ENCODE data around the gene FXYD7.

FXYD7 gene

GRCh38 chr19:35112995-35113688 is 29.9 kb upstream of the FXYD7 start:
- no peak for DNase-seq

GRCh38 chr19:35114353-35115176 is 28.5 kb upstream of the FXYD7 start:
- peak; percentile 6 for DNase-seq

GRCh38 chr19:35115177-35115951 is 27.7 kb upstream of the FXYD7 start, which contains the start of gene FXYD3:
Gene FXYD3 (plus strand): TSS chr19:35115823. CDS start chr19:35119377, 3,554 bp downstream.
- no peak for DNase-seq

GRCh38 chr19:35116072-35116801 is 26.8 kb upstream of the FXYD7 start:
- no peak for DNase-seq

DNA sequence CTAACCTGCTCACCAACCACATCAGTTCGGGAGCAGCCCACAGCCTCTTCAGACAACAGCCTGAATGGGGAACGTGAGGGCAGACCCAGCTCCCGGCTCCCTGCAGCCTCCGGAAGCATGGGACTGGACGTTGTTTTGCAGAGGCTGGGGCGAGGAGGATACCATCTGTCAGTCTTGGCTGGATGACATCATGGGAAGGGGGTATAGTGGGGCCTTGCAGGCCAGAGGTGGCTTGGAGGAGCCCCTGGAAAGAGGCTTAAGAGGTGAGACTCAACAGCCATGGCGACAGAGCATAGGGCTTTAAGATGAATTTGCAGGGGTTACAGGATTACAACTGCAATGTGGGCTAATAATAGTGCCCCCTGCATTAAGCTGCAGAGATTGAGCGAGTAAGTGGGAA is 25.9 kb upstream of the FXYD7 start:
- DNase-seq, result no peak

- no peak for DNase-seq
Observed at GRCh38 chr19:35117799-35118198, 25.3 kb upstream of the FXYD7 start.

- no peak for DNase-seq
Observed at GRCh38 chr19:35118268-35119020, 24.6 kb upstream of the FXYD7 start.

GRCh38 chr19:35119091-35119490 is 24.0 kb upstream of the FXYD7 start:
- DNase-seq, result no peak

- DNase-seq, result no peak
Observed at GRCh38 chr19:35119578-35120155, 23.4 kb upstream of the FXYD7 start.

DNA sequence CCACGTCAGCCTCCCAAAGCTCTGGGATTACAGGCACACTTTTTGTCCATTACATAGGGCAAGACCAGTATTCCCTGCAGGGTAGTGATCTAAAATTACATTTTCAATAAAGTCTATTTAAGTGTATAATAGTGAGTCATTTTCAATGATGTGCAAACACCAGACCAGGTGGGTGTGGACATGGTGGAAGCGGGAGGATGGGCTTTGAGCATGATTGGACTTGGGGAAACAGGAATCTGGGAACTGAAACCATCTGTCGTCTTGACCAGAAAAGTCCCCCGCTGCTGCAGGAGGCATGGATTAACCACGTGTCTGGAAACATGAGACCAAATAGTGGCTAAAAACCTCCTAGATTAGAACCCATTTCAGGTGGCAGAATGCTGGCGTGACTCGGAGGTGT is 22.6 kb upstream of the FXYD7 start:
- DNase-seq, result no peak

DNA sequence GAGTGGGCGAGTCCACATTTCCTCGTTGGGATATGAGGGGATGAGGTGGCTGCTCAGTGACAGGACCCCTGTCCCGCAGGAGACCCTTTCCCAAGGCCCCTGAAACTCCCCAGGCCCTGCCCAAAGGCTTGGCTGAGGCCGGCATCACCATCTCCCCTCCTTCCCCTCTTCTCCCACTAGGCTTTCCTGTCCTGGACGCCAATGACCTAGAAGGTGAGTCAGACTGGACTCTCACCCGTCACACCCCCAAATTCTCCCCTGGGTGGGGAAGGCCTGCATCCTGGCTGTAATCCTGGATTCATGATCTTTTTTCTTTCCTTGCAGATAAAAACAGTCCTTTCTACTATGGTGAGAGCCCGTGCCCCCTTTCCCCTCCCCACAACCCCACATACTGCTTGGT is 22.2 kb upstream of the FXYD7 start:
- DNase-seq, result no peak

- DNase-seq, result no peak
Observed at GRCh38 chr19:35122687-35123551, 20.1 kb upstream of the FXYD7 start.

DNA sequence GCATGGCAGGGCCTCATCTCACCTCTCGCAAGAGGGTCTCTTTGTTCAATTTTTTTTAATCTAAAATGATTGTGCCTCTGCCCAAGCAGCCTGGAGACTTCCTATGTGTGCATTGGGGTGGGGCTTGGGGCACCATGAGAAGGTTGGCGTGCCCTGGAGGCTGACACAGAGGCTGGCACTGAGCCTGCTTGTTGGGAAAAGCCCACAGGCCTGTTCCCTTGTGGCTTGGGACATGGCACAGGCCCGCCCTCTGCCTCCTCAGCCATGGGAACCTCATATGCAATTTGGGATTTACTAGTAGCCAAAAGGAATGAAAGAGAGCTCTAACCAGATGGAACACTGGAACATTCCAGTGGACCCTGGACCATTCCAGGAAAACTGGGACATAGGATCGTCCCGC is 19.5 kb upstream of the FXYD7 start:
- DNase-seq, result no peak

- peak; percentile 83 for DNase-seq
Observed at GRCh38 chr19:35124098-35125060, 18.7 kb upstream of the FXYD7 start.

GRCh38 chr19:35125270-35125717 is 17.8 kb upstream of the FXYD7 start:
- no peak for DNase-seq

- DNase-seq, result no peak
Observed at GRCh38 chr19:35125749-35126623, 17.1 kb upstream of the FXYD7 start.

GRCh38 chr19:35126624-35126959 is 16.5 kb upstream of the FXYD7 start:
- no peak for DNase-seq

DNA sequence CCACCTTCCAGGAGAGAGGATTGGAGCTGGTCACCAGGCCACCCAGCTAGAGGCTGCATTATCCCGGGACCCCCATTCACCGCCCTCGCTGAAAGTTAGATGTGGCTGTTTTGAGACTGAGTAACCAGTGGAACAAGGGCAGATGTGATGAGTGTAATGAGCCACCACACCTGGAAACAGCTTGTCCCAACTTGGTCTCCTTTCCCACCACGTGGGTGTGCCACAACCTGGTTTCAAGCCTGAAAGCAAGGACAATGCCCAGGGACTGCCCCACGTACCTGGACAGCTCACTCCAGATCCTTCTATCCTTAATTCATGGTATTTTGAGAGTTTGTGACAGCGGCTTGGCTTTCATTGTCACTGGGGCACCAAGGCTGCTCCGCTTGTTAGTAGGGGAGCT is 15.2 kb upstream of the FXYD7 start:
- no peak for DNase-seq
